GM21717 (cell line): ENCODE measurements around the gene SYNE3.

Experiments used
- ATAC-seq: cut with Tn5 transposase; IDR thresholded peaks from one replicate; pipeline ENCODE4 v1.9.1; 2021; ENCODE audit warnings: mild to moderate bottlenecking, moderate library complexity; ENCODE audit not compliant: unreplicated experiment

The SYNE3 gene

DNA sequence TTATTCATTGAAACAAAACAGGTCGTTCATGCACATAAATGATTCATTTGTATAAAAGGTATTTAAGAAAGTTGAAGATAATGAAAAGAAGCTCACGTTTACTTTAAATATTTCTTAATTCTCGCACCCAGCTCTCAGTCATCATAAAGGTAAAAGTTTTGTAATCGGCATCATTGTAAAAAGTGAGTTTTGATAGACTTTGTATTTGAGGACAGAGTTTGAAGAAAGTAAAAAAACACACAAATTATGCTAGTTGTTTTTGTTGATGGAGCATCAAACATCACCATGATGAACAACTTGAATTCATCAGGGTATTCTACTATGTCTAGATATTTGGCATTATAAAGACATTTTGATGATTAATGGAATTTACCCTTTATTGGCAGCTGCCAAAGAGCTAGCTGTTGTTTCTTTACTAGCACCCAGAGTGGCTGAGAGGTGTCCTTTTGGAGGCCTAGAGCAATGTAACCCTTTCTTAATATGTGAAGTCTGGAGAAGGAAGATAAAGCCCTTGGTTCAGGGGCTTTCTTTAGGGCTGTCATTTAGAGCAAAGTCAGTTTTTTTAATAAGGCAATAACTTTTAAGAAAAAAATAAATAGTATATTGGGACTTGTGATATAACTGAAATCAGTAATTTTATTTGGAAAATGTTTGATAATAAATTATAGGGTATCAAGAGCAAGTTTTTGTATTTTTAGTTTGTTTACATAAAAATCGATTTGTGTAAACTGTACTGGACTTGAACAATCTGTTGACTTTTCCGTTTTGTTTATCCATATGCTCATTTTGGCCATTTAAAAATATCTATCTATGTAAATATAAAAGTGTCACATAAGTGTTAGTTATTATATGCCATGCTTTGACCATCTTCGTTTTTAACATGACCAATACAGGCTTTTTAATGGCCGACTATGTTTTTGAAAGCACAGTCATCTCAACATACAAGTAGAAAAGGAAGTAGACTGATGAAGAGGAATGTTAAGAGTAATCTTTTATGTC lies 25.8 kb upstream of the SYNE3 start:
- no peak for ATAC-seq

DNA sequence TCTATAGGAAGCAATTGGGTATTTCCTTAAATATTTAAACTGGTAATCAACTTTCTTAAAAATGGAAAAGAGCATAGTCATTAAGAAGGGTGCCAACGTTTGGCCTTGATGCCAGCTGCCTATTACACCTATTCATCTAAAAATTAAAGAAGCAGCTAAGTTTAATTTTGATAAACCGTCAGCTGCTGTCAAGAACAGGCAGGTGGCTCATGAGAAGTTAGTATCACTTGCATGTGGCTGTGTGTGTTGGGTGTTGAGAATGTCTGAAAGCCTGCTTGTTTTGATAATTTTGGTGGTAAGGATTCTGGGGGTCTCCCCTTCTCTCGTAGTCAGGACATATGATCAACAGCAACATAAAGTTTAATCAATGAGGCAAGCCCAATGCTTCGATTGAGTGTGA lies 24.9 kb upstream of the SYNE3 start:
- ATAC-seq, result no peak

DNA sequence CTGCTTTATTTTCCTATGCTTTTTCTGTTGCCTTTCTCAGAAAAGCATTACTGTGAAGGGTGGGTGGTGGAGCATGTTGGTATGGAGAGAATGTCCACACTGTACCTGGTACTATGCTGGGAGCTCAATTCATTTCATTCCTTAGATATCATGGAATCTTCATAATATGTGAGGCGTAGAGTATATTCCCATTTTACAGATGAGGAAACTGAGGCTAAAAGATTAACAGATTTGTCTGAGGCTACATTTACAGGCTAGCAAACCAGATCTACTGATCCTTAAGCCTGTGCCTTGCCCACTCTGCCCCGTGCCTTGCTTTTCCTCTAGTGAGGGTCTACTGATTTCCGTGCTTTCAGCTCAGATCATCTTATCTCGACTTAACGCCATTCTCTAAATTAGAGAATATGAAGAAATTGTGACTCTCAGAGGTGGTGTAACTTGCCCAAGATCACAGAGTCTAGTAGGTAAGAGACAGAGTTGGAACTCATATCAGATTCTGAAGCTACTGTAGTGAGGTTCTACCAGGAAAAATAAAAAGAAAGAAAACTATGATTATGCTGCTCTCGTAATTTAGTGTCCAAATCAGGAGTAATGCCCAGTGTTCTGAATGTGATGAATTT lies 23.9 kb upstream of the SYNE3 start:
- no peak for ATAC-seq

DNA sequence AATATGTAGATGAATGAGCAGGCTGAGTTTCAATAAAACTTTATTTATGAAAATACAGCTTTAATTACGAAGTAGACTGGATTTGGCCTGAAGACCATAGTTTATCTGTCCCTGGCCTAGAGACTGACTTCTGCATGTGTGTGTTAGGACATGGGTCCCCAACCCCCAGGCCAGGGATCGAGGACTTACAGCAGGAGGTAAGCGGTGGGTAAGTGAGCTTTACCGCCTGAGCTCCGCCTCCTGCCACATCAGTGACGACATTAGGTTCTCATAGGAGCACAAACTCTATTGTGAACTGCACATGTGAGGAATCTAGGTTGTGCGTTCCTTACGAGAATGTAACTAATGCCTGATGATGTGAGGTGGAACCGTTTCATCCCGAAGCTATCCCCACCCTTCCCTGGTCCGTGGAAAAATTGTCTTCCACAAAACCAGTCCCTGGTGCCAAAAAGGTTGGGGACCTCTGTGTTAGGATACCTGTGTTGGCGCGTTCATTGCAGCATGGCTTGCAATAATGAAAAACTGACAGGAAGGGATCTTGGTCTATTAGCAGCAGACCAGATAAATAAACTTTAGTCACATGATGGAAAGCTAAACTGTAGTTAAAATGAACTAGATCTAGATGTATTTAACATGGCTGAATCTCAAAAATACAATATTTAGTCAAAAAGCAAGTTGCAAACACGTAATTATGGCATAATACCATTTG lies 22.5 kb upstream of the SYNE3 start:
- no peak for ATAC-seq

- no peak for ATAC-seq
Measured at GRCh38 chr14:95537298-95538089, 21.0 kb upstream of the SYNE3 start.

GRCh38 chr14:95536671-95537070 lies 20.2 kb upstream of the SYNE3 start:
- ATAC-seq, result no peak

DNA sequence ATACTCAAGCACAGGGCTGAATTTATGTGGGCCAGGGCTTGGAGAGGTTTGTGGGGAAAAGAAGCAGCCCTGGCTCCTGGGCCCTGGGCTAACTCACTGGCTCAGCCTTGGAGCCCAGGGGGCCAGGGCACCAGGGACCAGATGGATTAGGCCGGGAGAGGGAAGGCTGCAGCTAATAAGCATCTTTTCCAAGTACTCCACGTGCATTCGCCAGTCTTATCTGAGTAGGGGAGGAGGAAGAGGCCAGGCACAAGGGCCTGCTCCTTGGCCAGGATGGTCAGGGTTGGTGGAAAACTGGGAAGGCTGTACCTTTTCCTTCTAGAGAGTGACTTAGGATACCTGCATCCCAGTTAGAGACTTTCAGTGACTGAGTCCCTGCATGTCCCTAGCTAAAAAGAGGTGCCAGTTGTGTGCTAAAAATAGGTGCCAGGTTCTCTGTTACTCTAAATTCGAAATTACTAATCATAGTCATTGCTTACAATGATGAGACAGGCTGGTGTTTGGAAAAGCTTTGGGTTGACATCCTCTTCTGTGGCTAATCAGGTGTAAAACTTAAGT lies 19.7 kb upstream of the SYNE3 start:
- no peak for ATAC-seq

- peak; percentile 2 for ATAC-seq
Measured at GRCh38 chr14:95535226-95536021, 19.0 kb upstream of the SYNE3 start.

GRCh38 chr14:95534299-95535225 lies 18.1 kb upstream of the SYNE3 start, which contains the start of gene GLRX5:
Gene GLRX5, plus strand, starts transcription at chr14:95535050. Its CDS starts 40 bp downstream, at chr14:95535090.
- peak; percentile 92 for ATAC-seq

DNA sequence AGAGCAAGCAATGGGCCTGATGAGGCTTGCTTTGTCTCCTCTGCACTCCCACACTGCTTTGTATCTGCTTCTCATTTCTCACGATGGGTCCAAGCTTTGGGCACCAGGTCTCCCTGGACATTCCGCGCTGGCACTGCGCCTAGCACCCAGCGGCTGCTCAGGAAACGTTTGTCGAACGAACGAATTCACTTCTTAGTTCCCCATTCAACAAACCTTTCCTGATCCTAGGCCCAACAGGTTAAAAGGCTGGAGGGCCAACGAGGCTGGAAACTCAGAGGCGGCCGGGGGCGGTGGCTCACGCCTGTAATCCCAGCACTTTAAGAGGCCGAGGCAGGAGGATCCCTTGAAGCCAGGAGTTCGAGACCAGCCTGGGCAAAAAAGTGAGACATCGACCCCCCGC lies 17.4 kb upstream of the SYNE3 start:
- ATAC-seq, result no peak

- no peak for ATAC-seq
Measured at GRCh38 chr14:95533391-95533821, 17.0 kb upstream of the SYNE3 start.

- ATAC-seq, result no peak
Measured at GRCh38 chr14:95531969-95532368, 15.5 kb upstream of the SYNE3 start.

GRCh38 chr14:95531473-95531872 lies 15.0 kb upstream of the SYNE3 start:
- ATAC-seq, result no peak

DNA sequence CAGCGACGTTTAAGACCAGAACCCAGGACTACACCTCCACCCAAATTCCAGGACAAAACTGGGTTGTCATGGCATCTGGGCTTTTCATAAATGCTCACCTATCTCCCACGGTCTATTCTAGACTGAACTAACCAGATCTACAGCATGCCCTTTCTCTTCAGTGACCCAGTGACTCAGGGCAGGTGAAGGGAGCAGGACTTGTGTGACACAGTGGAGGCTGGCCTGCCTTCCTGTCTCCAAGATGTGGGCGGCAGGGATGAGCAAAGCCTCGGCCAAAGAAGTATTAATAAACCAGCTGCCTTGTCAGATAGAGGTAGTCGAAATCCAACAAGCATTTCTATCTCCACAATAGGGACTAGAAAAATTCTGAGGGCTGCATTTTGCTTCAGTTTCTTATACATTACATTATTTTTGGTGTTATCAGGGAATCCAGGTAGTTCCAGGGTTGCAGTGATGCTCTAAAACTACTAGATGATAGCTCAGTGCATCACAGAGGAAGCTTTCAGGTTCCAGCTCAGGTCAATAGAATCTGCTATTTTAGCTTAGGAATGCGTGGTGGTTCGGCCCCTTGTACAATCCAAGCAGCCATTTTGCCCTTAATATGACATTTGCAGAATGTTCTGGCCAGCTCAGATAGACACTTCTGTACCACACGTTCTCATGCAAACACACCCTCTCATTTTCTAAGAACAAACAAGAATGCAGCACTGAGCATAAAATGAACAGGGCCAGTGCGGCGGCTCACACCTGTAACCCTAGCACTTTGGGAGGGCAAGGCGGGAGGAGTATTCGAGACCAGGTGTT lies 14.2 kb upstream of the SYNE3 start:
- no peak for ATAC-seq

- ATAC-seq, result no peak
Measured at GRCh38 chr14:95529216-95529615, 12.8 kb upstream of the SYNE3 start.

DNA sequence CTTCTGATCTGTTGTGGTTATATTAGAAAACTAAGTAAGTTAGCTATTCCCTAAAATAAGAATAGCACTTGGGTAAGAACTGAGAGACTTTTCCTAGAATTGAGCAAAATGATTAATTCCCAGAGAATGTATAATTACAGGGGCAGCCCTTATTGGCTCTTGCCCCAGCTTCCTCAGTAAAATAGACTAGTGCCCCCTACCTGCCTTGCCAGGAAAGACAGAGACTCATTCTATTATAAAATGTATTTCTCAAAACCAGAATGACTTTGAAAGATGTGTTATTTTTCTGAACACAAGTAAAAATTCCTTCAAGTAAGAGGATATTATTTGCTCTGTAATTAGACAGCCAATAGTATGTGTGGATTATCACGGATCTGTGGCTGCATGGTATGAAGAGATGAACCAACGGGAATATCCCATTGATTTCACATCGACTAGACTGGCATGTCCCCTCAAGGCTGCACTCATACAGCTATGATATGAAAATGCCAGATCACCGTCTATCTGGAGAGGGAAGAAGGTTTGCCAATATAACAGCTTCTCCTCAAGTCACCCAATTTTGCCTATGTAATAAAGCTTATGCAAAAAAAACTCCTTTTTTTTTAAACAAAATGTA lies 11.0 kb upstream of the SYNE3 start:
- no peak for ATAC-seq
